Kidney capillary endothelial cell (primary cell): ENCODE data around the gene PSMB5.

ENCODE experiments used
- DNase-seq: peaks from one replicate; pipeline ENCODE4 v3.0.0-alpha.2; 2018; ENCODE audit warnings: low spot score

The PSMB5 gene

DNA sequence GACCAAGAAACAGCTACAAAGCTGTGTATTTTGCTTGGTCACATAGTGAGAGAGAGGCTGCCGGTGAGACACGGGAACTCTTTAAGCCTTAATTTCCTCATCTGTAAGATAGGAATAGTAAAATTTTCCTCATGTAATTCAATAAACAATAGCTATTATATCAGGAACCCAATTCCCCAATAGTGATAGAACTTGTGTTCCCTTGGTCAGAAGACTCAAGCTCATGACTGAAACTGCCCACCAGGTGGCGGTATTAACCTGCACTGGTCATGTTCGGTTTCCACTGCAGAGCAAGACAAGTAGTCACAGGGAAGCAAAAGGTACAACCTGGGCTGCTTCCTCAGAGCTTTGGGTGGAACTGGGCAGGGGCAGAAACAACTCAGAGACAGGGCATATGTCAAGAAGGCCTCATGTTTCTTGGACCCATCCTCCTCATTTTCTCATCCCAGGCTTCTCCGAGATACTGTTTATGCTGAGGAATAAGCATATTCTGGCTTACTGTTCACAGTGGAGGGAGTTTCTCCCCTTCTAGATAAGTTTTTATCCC lies 48.1 kb downstream of the PSMB5 start:
- DNase-seq = peak; percentile 85

DNA sequence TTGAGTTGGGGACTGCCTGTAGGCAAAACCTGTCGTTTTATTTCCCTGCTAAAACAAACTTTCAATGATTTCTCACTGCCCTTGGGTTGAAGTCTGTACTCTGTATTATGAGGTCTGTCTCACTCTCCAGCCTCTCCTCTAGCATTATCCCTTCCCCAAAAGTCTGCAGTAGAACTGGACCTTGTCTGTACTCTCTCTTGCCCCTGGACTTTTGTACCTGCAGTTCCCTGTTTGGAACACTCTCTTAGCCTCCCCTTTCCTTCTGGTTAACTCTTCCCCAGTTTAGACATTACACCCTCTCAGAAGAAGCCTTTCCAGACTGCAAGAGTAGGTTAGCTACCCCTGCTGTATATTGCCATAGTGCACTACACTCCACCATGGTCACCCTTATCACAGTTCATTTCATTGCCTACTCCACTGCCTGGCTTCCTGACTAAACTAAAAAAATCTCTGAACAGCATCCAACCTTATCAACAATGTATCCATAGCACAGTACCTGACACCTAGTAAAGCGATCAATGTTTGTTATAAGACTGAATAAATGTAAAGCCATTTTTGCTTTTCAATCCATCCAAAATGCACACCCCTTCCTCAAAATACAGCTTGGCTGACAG lies 48.7 kb downstream of the PSMB5 start:
- DNase-seq = no peak

DNA sequence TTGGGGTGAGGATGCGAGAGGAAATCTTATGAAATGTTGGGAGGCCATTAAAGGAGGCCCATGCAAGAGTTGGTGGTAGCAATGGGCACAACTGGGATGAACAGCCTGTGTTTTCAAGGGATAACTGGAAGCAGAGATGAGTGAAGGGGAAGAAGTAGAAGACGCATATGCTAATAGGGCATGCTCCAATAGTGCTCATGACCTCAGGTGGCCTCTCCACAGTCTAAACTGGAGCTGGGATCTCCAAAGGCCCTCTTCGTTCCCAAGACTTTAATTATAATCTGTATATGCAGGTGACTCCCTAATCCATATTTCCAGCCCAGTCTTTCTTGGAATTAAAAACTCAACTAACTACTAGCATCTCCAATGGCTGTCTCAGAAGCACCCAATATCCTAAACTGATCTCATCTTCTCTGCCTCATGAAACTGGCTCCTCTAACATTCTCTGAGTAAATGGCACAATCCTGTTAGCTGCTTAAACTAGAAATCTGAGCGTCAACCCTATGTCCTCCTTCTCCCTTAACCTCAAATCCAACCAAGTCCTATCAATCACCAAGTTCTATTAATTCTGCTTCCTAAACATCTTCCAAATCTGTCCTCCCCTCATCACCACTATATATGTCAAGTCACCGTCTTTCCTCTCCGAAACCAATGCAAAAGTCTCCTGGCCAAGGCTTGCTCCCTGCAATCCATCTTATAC lies 49.6 kb downstream of the PSMB5 start:
- no peak for DNase-seq

DNA sequence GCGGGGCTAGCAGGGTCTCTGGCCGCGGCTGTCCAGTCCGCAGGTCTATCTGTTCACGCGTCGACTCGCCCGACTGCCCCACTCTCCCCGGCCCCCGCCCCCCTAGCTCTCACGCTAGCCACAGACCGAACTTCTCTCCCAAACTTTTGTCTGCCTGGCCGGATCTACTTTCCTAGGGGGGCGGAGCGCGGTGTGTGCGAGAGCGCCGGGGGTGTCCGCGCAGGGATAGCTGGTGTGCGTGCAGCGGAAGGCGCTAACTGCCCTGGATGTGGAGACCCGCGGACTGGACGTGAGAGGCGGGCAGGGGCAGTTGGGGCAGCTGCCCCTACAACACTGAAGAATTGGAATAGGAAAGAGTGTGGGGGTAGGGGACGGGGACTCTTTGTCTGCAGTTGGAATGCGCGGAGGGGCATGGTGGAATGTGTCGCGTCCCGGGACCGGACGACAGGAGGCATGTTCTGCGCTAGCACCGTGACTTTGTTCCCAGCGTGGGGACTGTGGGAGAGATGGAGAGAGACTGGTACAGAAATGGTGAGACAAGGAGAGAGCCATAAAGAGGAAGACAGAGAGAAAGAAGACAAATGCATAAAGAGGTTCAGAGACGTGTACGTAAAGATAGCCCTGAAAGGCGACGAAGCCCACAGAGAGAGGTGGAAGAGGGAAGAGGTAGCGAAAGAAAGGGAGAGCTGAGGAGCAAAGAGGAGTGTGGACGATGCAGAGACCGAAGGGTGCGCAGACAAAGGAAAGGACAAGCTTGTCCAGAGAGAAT lies 52.0 kb downstream of the PSMB5 start, which contains the start of gene AJUBA:
AJUBA (minus strand) TSS at position 75 of the 769 bp plus-strand sequence. CDS start 285 bp downstream, outside the sequence.
- DNase-seq = peak; percentile 74

DNA sequence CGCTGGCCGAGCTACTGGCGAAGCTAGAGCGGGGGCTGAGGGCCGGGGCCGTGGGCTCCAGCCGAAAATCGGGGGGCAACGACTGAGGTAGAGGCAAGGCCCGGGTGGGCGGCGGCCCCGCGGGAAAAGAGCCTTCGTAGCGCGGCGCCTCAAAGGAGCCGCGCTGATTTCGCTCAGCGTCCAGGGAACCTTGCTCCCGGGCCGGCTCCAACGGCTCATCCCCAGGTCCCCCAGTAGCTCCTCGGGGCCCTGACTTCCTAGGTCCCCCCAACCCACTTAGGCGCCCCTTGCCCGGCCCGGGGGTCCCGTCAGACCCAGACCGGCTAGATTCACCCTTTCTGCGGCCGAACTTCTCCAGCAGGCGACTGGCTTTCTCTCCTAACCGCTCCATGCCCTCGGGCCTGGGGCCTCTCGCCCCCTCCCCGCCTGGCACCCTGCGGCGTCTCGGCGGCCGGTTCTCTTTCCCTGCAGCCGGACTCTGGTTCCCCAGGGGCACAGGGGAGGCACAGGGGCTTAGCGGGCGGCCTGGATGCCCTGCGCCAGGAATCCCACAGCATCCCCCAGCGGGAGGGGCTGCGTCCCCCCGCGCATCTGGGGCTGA lies 52.7 kb downstream of the PSMB5 start:
- DNase-seq = no peak

DNA sequence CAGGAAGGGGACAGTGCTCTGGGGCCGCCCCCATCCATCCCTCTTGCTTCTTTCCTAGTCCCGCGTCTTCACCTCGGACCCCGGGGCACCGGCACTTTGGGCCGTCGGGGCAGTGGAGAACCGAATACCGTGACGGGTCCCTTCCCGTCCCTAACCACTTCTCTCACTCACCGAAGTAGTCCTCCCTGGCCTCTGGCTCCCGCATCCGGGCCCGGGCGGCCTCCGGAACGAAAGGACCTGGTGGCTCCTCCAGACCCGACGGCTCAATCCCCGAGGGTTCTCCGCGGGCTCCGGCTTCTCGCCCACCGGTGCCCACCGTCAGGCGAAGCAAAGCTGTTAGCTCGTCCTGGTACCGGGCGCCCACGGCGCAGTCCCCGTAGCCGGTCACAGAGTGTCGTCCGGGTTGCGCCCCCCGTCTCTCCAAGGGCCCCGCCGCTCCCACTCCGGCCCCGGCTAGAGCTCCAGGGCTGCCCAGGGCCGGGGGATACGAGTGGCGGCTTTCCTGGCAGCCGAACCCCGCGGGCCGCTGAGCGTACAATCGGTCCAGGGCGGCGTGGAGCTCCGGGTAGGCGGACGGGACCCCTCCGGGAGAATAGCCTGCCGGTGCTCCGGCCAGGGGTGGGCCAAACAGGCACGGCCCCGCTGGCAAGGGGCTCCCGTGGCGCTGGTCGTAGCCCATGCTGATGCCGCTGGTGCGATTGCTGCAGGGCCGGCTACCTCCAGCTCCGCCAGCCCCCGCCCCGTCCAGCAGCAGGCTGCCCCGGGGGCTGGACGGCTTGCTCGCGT lies 53.4 kb downstream of the PSMB5 start:
- DNase-seq = no peak

DNA sequence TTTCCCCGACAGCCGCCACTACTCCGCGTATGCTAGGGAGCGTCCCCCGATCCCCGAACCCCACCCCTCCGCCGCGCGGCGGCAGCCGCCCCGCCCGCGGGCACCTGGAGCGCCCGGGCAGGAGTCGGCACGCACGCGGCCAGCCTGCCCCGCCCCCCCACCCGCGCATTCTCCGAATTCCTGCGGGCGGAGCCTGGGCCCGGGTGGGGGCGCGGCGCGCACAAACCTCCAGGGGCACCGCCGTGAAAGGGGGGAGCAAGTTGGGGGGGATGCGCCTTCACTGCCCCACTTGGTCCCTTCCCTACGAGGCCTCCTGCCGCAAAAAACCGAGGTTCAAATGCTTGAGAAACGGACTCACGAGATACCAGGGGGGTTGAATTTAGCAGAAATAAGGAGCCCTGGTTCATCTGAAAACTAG lies 54.0 kb downstream of the PSMB5 start:
- no peak for DNase-seq

DNA sequence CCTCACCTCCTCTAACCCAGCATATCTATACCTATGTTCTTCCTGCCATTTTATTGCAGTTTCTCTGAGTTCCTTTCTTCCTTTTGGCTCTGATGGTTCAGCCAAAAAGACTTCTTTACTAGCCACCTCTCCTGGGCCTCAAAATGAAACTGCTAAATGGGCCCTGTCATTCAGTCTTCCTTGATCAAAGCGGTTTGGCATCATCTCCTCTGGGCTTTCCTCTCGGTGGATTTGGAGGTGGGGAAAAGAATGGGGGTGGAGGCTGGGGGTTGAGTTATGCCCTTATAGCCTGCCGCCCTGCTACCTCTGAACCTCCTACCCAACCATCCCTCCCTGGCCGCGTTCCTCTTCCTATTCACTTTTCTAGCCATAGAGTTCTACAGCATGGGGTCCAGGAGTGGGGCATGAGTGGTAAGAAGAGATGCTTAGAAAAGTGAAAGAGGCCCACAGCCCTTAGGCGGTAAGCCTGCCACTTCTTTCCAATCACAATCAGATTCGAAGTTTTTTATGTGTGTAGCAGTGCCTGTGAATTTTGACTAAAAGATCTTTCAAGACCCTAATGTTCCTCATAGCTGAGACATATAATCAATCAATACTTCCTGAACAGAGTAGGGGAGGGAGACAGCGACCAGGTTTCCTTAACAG lies 54.8 kb downstream of the PSMB5 start:
- DNase-seq = no peak

DNA sequence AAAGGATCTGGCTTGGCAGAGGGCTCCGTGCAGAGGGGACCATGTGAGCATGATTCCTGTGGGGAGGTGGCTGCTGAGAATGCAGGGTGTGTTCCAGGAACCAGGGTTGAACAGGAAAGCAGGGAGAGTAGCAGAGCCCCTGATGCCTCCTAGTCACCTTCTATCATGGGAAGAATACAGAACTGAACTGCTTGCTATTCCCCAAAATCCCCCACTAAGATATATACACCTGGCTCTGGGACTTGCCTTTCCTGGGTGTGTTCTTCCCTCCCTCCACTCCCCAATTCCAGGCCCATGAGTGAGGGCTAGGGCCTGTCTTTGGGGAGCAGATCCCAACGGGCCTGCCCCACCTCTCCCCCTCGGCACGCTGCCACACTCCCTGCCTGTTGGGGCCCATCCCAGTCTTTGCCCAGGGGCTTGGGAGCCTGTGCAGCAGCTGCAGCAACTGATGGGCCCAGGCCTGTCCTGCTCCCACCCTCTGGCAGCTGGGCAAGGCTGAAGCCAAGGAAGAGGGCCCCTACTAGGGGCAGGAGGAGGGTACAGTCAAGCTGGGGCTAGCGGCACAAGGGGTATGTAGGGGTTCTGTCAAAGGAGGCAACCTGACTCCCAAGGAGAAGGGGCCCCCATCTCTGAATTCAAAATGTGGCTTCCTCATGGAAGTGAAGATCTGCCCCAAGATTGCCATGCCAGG lies 55.6 kb downstream of the PSMB5 start:
- DNase-seq = no peak

DNA sequence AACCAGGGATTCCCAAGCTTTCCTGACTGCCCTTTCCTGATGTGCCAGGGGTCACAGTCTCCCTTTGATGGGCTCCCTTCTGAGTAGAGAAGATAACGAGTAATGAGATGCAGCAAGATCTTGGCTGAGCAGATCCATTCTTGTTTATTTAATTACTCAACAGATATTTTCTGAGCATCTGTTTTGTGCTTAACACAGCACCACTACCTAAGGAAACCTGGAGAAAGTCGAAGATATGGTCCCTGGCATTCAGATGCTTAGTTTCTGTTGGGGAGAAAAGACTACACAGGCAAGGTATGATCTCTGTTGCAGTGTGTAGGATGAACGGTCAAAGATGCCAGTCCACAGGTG lies 56.2 kb downstream of the PSMB5 start:
- DNase-seq = no peak

DNA sequence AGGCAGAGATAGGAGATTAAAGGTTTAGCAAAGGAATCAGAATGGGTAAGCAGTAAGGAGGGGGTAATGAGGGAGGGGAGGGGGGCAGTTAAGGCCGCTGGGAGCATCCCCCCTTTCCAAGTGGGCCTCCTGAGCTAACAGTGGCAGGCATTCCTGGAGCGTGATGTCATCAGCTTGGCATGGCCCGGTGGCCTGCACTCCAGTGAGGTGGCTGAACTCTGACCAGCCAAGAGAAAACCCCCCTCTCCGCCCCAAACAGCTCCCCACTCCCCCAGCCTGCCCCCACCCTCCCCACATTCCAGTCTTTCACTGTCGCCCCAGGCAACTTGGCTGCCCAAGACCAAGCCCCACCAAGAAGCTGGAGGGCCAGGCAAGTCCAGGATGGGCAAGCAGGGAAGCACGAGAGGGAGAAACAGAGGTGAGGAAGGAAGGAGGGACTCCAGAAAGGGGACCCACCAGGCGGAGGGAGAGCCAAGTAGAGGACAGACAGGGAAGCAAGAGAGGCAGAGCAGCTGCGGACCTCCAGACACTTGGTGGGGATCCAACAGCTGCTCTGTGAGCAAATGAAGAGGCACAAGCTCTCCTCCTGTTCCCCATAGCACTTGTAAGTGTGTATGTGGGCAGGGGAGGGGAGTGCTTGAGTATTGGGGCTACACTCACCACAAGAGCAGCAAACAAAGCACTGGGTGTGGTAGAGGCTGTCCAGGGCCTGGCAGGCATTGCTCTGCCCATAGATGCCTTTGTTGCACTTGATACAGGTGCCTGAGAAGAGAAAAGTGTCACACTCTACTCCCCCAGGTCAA lies 56.8 kb downstream of the PSMB5 start:
- no peak for DNase-seq

DNA sequence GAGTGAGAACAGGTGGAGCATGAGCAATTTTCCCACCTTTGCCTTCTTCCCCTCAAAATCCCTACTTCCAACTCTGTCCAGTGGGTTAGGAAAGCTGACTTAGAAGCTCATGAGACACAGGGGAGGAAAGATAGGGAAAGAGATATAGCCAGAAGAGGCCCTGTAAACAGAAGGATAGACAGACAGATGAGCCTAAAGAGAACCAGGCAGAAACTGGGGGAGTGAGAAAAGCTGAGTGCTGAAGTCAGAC lies 57.3 kb downstream of the PSMB5 start:
- no peak for DNase-seq

DNA sequence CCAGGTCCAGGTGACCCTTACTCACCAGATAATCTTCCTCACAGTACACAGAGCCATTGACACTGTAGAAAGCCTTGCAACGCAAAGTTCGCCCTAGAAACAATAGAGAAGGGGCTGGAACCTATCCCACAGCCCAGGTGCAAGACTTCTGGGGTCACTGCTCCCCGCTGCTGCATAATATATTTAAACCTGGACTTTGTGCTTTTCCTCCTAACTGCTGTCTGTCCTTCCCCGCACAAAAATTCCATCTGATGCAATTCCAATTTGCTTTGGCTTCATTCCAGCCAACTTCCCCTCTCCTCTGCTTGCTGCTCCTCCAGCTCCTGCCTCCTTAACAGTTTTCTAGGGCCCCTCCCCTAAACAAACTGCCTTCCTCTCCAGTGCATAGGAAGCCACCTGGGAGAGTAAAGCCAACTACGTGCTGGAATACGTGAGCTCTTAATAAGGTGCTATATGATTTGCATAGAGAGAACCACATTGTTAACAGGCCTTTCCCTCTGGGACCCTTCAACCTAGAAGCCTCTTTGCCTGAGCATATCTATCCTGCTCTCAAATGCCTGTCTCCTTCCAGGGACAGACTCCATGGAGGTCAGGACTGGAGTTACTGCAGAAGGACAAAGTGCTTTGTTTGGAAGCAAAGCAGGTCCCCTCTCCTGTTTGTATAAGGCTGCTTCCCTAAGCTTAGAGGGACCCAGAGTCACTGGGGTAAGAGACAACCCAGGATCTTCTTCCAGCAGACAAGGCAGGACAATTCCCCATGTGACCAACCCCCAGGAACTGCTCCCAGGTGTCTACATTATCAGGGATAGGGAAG lies 57.9 kb downstream of the PSMB5 start:
- no peak for DNase-seq
